Neural progenitor cell (in vitro differentiated cells): ENCODE data around the gene CHRM4.

Experiments
- EZH2 ChIP-seq: fragments of 200-600 bp; sonication (generic); IDR thresholded peaks from 2 replicates; pipeline ENCODE4 v1.6.1; 2017; ENCODE audit warnings: antibody characterized with exemption, mild to moderate bottlenecking, moderate library complexity
- TF ChIP-seq, protein P1 (sequence below): fragments of 200-600 bp; sonication (generic); IDR thresholded peaks from 2 replicates; pipeline ENCODE4 v1.5.1; 2017; ENCODE audit warnings: antibody characterized with exemption, mild to moderate bottlenecking

DNA sequence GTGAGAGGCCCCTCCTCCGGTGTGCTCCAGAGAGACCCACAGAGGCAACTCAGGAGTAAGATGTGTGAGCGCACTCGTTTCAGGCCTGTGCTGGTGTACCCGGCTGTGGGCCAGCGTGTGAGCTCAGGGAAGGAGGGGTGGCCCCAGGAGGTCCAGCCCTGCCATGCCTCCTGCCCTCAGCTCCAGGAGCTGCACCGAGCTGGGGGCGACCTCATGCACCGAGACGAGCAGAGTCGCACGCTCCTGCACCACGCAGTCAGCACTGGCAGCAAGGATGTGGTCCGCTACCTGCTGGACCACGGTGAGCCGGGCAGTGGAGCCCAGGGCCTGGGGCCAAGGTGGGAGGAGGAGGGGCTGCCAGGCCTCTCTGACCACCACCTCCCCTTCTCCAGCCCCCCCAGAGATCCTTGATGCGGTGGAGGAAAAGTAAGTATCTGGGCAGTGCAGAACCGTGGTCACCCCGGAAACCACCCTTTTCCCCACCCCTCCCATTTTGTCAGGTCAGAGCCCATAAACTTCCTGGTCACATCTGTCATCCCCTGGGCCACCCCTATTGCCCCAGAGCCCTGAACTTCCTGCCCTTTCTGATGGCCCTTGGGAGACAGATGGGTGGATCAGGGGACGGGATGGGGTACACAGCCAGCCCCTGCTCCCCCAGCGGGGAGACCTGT lies 12.6 kb downstream of the CHRM4 start:
- TF ChIP-seq, protein P1, sequence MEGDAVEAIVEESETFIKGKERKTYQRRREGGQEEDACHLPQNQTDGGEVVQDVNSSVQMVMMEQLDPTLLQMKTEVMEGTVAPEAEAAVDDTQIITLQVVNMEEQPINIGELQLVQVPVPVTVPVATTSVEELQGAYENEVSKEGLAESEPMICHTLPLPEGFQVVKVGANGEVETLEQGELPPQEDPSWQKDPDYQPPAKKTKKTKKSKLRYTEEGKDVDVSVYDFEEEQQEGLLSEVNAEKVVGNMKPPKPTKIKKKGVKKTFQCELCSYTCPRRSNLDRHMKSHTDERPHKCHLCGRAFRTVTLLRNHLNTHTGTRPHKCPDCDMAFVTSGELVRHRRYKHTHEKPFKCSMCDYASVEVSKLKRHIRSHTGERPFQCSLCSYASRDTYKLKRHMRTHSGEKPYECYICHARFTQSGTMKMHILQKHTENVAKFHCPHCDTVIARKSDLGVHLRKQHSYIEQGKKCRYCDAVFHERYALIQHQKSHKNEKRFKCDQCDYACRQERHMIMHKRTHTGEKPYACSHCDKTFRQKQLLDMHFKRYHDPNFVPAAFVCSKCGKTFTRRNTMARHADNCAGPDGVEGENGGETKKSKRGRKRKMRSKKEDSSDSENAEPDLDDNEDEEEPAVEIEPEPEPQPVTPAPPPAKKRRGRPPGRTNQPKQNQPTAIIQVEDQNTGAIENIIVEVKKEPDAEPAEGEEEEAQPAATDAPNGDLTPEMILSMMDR, result no peak
- no peak for TF ChIP-seq EZH2
